HEK293 (cell line): ENCODE measurements around the gene SRD5A1.

Source experiments
- CTCF ChIA-PET: fragments of 350-600 bp; formaldehyde crosslinking; extraction: SDS; loops from one replicate; lab custom pipeline; 2021; ENCODE audit warnings: antibody characterized with exemption; lab: Yijun Ruan, JAX
- POLR2A ChIA-PET: fragments of 300-600 bp; formaldehyde crosslinking; extraction: SDS; loops from one replicate; lab custom pipeline; 2020; ENCODE audit warnings: antibody characterized with exemption, inconsistent platforms; lab: Yijun Ruan, JAX
- H3K27ac ChIP-seq: fragments of 200-500 bp; sonication (Bioruptor generic); 2 replicates; pipeline ENCODE4 v1.5.1; 2014; ENCODE audit warnings: low read depth, low read length, control low read depth, inconsistent platforms; ENCODE audit errors: extremely low read depth
- H3K36me3 ChIP-seq, 2 experiments: fragments of 200-500 bp in 1 of 2; sonication (Bioruptor generic) in 1 of 2; 1 replicate in 1 of 2; 2 replicates in 1 of 2; pipeline ENCODE4 v1.5.1; 2014 to 2017; ENCODE audit warnings: inconsistent platforms in 2 of 2, low read length in 2 of 2; ENCODE audit not compliant: control insufficient read depth in 2 of 2, insufficient read depth in 1 of 2
- H3K4me1 ChIP-seq: fragments of 200-500 bp; sonication (Bioruptor generic); 2 replicates; pipeline ENCODE4 v1.5.1; 2014; ENCODE audit warnings: mild to moderate bottlenecking, low read length, inconsistent platforms; ENCODE audit not compliant: control insufficient read depth, insufficient read depth
- H3K4me3 ChIP-seq: 2 replicates; pipeline ENCODE4 v1.5.1; 2011; ENCODE audit warnings: low read depth, mild to moderate bottlenecking, control low read depth, low read length, moderate library complexity
- H3K9me3 ChIP-seq: fragments of 200-500 bp; sonication (Bioruptor generic); 2 replicates; pipeline ENCODE4 v1.5.1; 2014; ENCODE audit warnings: low read depth, low read length, inconsistent platforms; ENCODE audit not compliant: control insufficient read depth, insufficient read depth
- ELK4 ChIP-seq: IDR thresholded peaks from 2 replicates; pipeline ENCODE4 v1.6.1; 2011; ENCODE audit warnings: mild to moderate bottlenecking, low read depth, low read length, borderline replicate concordance
- GLI2 ChIP-seq: fragments of 450-650 bp; formaldehyde crosslinking; IDR thresholded peaks from 2 replicates; pipeline ENCODE4; 2017; ENCODE audit warnings: missing biosample characterization, missing genetic modification characterization, low read depth, borderline replicate concordance
- PRDM1 ChIP-seq: fragments of 450-650 bp; formaldehyde crosslinking; IDR thresholded peaks from 2 replicates; pipeline ENCODE4; 2016; ENCODE audit warnings: missing biosample characterization, missing genetic modification characterization
- PRDM4 ChIP-seq: fragments of 450-650 bp; formaldehyde crosslinking; IDR thresholded peaks from 2 replicates; pipeline ENCODE4 v1.5.1; 2017; ENCODE audit warnings: missing biosample characterization, missing genetic modification characterization
- REST ChIP-seq: fragments of 450-650 bp; formaldehyde crosslinking; IDR thresholded peaks from 2 replicates; pipeline ENCODE4 v1.5.1; 2016; ENCODE audit warnings: missing biosample characterization, missing genetic modification characterization
- SETDB1 ChIP-seq: IDR thresholded peaks from one replicate; pipeline ENCODE4 v1.6.1; 2017; ENCODE audit warnings: mild to moderate bottlenecking, low read length, moderate library complexity, mixed read lengths; ENCODE audit not compliant: insufficient read length
- ZBTB20 ChIP-seq: fragments of 450-650 bp; formaldehyde crosslinking; IDR thresholded peaks from 2 replicates; pipeline ENCODE4 v1.5.1; 2016; ENCODE audit warnings: missing biosample characterization, missing genetic modification characterization
- ZBTB8A ChIP-seq: fragments of 450-650 bp; formaldehyde crosslinking; IDR thresholded peaks from 2 replicates; pipeline ENCODE4 v1.5.1; 2016; ENCODE audit warnings: missing biosample characterization, missing genetic modification characterization
- ZEB2 ChIP-seq: fragments of 450-650 bp; formaldehyde crosslinking; IDR thresholded peaks from 2 replicates; pipeline ENCODE4 v1.5.1; 2016; ENCODE audit warnings: missing biosample characterization, missing genetic modification characterization
- ZIC2 ChIP-seq: fragments of 450-650 bp; formaldehyde crosslinking; IDR thresholded peaks from 2 replicates; pipeline ENCODE4 v1.5.1; 2016; ENCODE audit warnings: missing biosample characterization, missing genetic modification characterization
- ZNF140 ChIP-seq: fragments of 450-650 bp; formaldehyde crosslinking; IDR thresholded peaks from 2 replicates; pipeline ENCODE4 v1.5.1; 2016; ENCODE audit warnings: missing biosample characterization, missing genetic modification characterization
- ZNF174 ChIP-seq: fragments of 450-650 bp; formaldehyde crosslinking; IDR thresholded peaks from 2 replicates; pipeline ENCODE4 v1.5.0; 2017; ENCODE audit warnings: missing biosample characterization, mild to moderate bottlenecking, missing genetic modification characterization
- ZNF184 ChIP-seq: fragments of 450-650 bp; IDR thresholded peaks from 2 replicates; pipeline ENCODE4 v1.5.1; 2018; ENCODE audit warnings: missing biosample characterization, mild to moderate bottlenecking, missing genetic modification characterization
- ZNF214 ChIP-seq: fragments of 450-650 bp; formaldehyde crosslinking; IDR thresholded peaks from 2 replicates; pipeline ENCODE4 v1.5.1; 2017; ENCODE audit warnings: missing biosample characterization, mild to moderate bottlenecking, missing genetic modification characterization, borderline replicate concordance
- ZNF350 ChIP-seq: fragments of 450-650 bp; formaldehyde crosslinking; IDR thresholded peaks from 2 replicates; pipeline ENCODE4 v1.5.0; 2017; ENCODE audit warnings: missing biosample characterization, mild to moderate bottlenecking, missing genetic modification characterization
- ZNF362 ChIP-seq: fragments of 450-650 bp; formaldehyde crosslinking; IDR thresholded peaks from 2 replicates; pipeline ENCODE4 v1.5.1; 2016; ENCODE audit warnings: missing biosample characterization, missing genetic modification characterization
- ZNF394 ChIP-seq: fragments of 450-650 bp; formaldehyde crosslinking; IDR thresholded peaks from 2 replicates; pipeline ENCODE4 v1.5.1; 2016; ENCODE audit warnings: missing biosample characterization, missing genetic modification characterization, mild to moderate bottlenecking, moderate library complexity, borderline replicate concordance
- ZNF404 ChIP-seq: fragments of 450-650 bp; formaldehyde crosslinking; IDR thresholded peaks from 2 replicates; pipeline ENCODE4 v1.5.1; 2017; ENCODE audit warnings: missing biosample characterization, missing genetic modification characterization
- ZNF473 ChIP-seq: fragments of 450-650 bp; formaldehyde crosslinking; IDR thresholded peaks from 2 replicates; pipeline ENCODE4 v1.5.1; 2017; ENCODE audit warnings: missing biosample characterization, missing genetic modification characterization
- ZNF518A ChIP-seq: fragments of 450-650 bp; formaldehyde crosslinking; conservative IDR thresholded peaks from 2 replicates; pipeline ENCODE4 v1.5.1; 2016; ENCODE audit warnings: low read depth, missing biosample characterization, missing genetic modification characterization
- ZNF600 ChIP-seq: fragments of 450-650 bp; formaldehyde crosslinking; IDR thresholded peaks from 2 replicates; pipeline ENCODE4 v1.5.1; 2016; ENCODE audit warnings: missing biosample characterization, missing genetic modification characterization
- ZNF660 ChIP-seq: fragments of 450-650 bp; IDR thresholded peaks from 2 replicates; pipeline ENCODE4 v1.5.1; 2018; ENCODE audit warnings: missing biosample characterization, mild to moderate bottlenecking, missing genetic modification characterization
- ZNF664 ChIP-seq: fragments of 450-650 bp; formaldehyde crosslinking; IDR thresholded peaks from 2 replicates; pipeline ENCODE4 v1.5.1; 2016; ENCODE audit warnings: missing biosample characterization, missing genetic modification characterization
- ZXDB ChIP-seq: fragments of 450-650 bp; formaldehyde crosslinking; IDR thresholded peaks from 2 replicates; pipeline ENCODE4 v1.5.1; 2016; ENCODE audit warnings: missing biosample characterization, missing genetic modification characterization

Gene SRD5A1

GRCh38 chr5:6720561-6720921, 87.3 kb downstream of the SRD5A1 start (continued):
- no peak for TF ChIP-seq SETDB1
- TF ChIP-seq ZXDB: 0 out of 2 replicates have a peak, but pooled peaks have one; percentile 20
- TF ChIP-seq ZNF518A (tag by site-specific recombination): peak; percentile 70; the same call in 1 of the 2 replicates
- TF ChIP-seq ZNF394 (tag by site-specific recombination): peak; percentile 68; the same call in 1 of the 2 replicates
- no peak for TF ChIP-seq ZIC2 (tag by site-specific recombination)
- TF ChIP-seq ZNF473 (tag by site-specific recombination): no peak
- TF ChIP-seq, all 188 proteins: peak for 9

- ChIA-PET CTCF (interaction anchor here (1.0 kb wide), 1 partner anchor 9 kb away, joined by 3 read pairs; no protein-coding TSS in a partner anchor), POLR2A (interaction anchor here (1.9 kb wide), 1 partner anchor 88 kb away, joined by 4 read pairs; the partner anchor contains the start of genes NSUN2 and SRD5A1)
- TF ChIP-seq ZNF660: no peak
- no peak for TF ChIP-seq ZNF362 (tag by site-specific recombination)
- TF ChIP-seq ZNF140 (tag by site-specific recombination): no peak
- TF ChIP-seq ZNF350 (tag by site-specific recombination): no peak
- peak; percentile 22; the same call in 1 of the 2 replicates for TF ChIP-seq ZBTB8A
- no peak for TF ChIP-seq ZNF214 (tag by site-specific recombination)
- TF ChIP-seq PRDM1 (tag by site-specific recombination): no peak
- TF ChIP-seq PRDM4 (tag by site-specific recombination): no peak
- no peak for TF ChIP-seq ZNF404 (tag by site-specific recombination)
- TF ChIP-seq ELK4: no peak
- TF ChIP-seq ZXDB: peak; percentile 22; the same call in 1 of the 2 replicates
- no peak for TF ChIP-seq REST (tag by site-specific recombination)
- no peak for TF ChIP-seq GLI2 (tag by site-specific recombination)
- no peak for TF ChIP-seq ZEB2
- TF ChIP-seq ZNF664 (tag by site-specific recombination): no peak
- TF ChIP-seq ZBTB20: 0 out of 2 replicates have a peak, but pooled peaks have one; percentile 13
- no peak for TF ChIP-seq ZNF174 (tag by site-specific recombination)
- peak; percentile 76 for TF ChIP-seq ZNF600 (tag by site-specific recombination)
- TF ChIP-seq ZNF184: no peak
Measured at GRCh38 chr5:6721442-6721841, 88.2 kb downstream of the SRD5A1 start.

More at GRCh38 chr5:6721442-6721841, 88.2 kb downstream of the SRD5A1 start:
- H3K9me3 ChIP-seq: no peaks in the 10 kb centered on the region
- peaks cover 0 to 64% of the 10 kb centered on the region in 2 experiments; a peak in 1 of 3 replicates for H3K36me3 ChIP-seq
- peaks cover 45% of the 10 kb centered on the region for H3K4me1 ChIP-seq
- no peak overlapping the region for H3K4me3 ChIP-seq
- H3K27ac ChIP-seq: no peak overlapping the region; the same call in 1 of the 2 replicates
